ENCODE measurements around the gene BBS5.

GRCh38 chr2:169493360-169493759 is 14.1 kb downstream of the BBS5 start:
- TF ChIP-seq CTCF (IDR thresholded peaks at IDR 0.05) (no peak), POLR2A (IDR thresholded peaks at IDR 0.05) (no peak)
